ENCODE data around the gene MRPL38. TPM values are rescaled to one million over a fixed set of nuclear protein-coding genes. Genes with fewer than 3 reads are reported as not detected.

The MRPL38 gene
- total and polyA plus RNA-seq, 2 of the 8 experiments (the other 6 are each of a cell fraction or from before 2014, with no cell fraction given): 78.4 to 125 TPM

DNA sequence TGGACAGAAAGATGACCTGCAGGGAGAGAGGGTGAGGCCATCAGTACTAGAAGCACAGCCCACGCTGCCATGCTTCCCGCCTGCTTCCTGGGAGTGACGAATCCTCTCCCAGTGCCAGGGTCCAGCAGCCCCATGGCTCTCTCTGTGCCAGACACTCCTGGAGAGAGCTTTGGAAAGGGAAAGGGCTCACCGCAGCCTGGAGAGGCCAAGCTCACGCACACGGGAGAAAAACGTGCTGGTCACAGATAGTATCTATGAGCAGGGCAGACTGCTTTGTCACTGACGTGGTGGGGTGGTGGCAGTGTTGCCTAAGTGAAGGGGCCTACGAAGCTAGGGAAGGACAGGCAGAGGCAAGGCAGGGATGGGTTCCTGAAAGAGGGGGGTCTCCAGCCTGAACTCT lies 55.0 kb downstream of the MRPL38 start:
- Histone ChIP-seq H4K5ac (ENCODE audit: insufficient read length, low read depth, low read length) (no peak overlapping the region), H3K9me3 (ENCODE audit: insufficient read depth in 2 of 2, low read depth in 1 of 2, low read length in 1 of 2) (no peaks in the 10 kb centered on the region), H3K4me2 (ENCODE audit: insufficient read depth in 1 of 2, low read depth in 2 of 2, low read length in 2 of 2) (no peak overlapping the region), H3K9ac (replicated peaks in 1 of 4; ENCODE audit: extremely low read depth in 1 of 4, low read depth in 3 of 4, low read length in 3 of 4) (no peak overlapping the region), H2AFZ (ENCODE audit: low read length) (no peak overlapping the region), H4K8ac (ENCODE audit: extremely low read depth, insufficient read depth, low read length) (no peak overlapping the region), H2BK12ac (ENCODE audit: low read depth, low read length) (no peak overlapping the region), H3K27ac (ENCODE audit: low read depth, low read length) (no peak overlapping the region), H3K79me2 (ENCODE audit: control insufficient read depth in 1 of 2, insufficient read depth in 2 of 2, low read length in 2 of 2) (peaks cover 3 to 9% of the 10 kb centered on the region in 2 experiments; a peak in 3 of 4 replicates), H2AK5ac (ENCODE audit: low read depth, low read length) (no peak overlapping the region), H3K4me3 (ENCODE audit: extremely low read depth in 1 of 4, insufficient read depth in 2 of 4, low read depth in 3 of 4, low read length in 4 of 4) (no peak overlapping the region), H2BK15ac (ENCODE audit: low read length) (no peak overlapping the region), H4K20me1 (replicated peaks in 1 of 2; ENCODE audit: control insufficient read depth in 1 of 2, insufficient read depth in 2 of 2, low read length in 2 of 2) (peaks cover 4 to 5% of the 10 kb centered on the region in 2 experiments), H2BK120ac (replicated peaks; ENCODE audit: low read depth, low read length) (no peak overlapping the region), H4K91ac (replicated peaks; ENCODE audit: insufficient read length, low read length) (no peak overlapping the region), H3K23me2 (ENCODE audit: low read depth, low read length) (no peaks in the 10 kb centered on the region), H2BK5ac (ENCODE audit: low read depth, low read length) (no peak overlapping the region), H3K4ac (replicated peaks; ENCODE audit: insufficient read length, low read depth, low read length) (no peak overlapping the region), H3K18ac (ENCODE audit: extremely low read depth, low read length) (no peak overlapping the region), H3K4me1 (replicated peaks in 1 of 4; ENCODE audit: control insufficient read depth in 3 of 4, insufficient read depth in 4 of 4, low read length in 3 of 4) (peaks cover 0 to 11% (median 6%) of the 10 kb centered on the region in 4 experiments; a peak in 5 of 7 replicates), H2BK20ac (ENCODE audit: low read length) (no peak overlapping the region), H3K23ac (ENCODE audit: insufficient read length) (no peak overlapping the region), H3K36me3 (ENCODE audit: control insufficient read depth in 2 of 4, insufficient read depth in 4 of 4, low read length in 3 of 4) (peaks cover 7 to 36% (median 28%) of the 10 kb centered on the region in 4 experiments), H3K14ac (ENCODE audit: insufficient read length) (no peak overlapping the region), H3K79me1 (ENCODE audit: low read depth, low read length) (peaks cover 10% of the 10 kb centered on the region; the same call in 1 of the 2 replicates), H3K56ac (replicated peaks; ENCODE audit: insufficient read length, low read depth, low read length) (no peak overlapping the region), H3K27me3 (replicated peaks in 1 of 4; ENCODE audit: control insufficient read depth in 3 of 4, extremely low read depth in 1 of 4, insufficient read depth in 3 of 4, low read length in 3 of 4) (no peaks in the 10 kb centered on the region)
- DNase-seq (ENCODE audit: low read depth in 1 of 2, low spot score in 2 of 2) (no peak), FAIRE-seq (no peak)
- CTCF ChIA-PET (ENCODE audit: partially characterized antibody): interaction anchor here (0.9 to 27.2 kb wide), 7 partner anchors 9 to 90 kb away, joined by 3 to 563 read pairs (median 8); partner anchors contain the start of gene WBP2
- POLR2A ChIA-PET (ENCODE audit: partially characterized antibody): interaction anchor here (0.7 to 2.7 kb wide), 8 partner anchors 10 to 55 kb away, joined by 3 to 6 read pairs (median 3); partner anchors contain the start of genes MRPL38 and TRIM47
- 88% methylated on average over 8 of the region's 9 CpGs; no CpG with 5 or more reads in 1 of the 2 experiments for WGBS, 2 experiments (ENCODE audit: extremely low coverage in 1 of 2, insufficient coverage in 1 of 2, insufficient read length in 1 of 2, insufficient replicate concordance in 2 of 2, low coverage in 1 of 2, low lambda C conversion rate in 2 of 2, missing lambda C conversion rate in 1 of 2)
- TF ChIP-seq TAF1 (IDR thresholded peaks at IDR 0.05; ENCODE audit: low read depth, low read length): no peak
- TF ChIP-seq MAFK (IDR thresholded peaks at IDR 0.05; ENCODE audit: low read depth, low read length): no peak
- TF ChIP-seq, protein P1, sequence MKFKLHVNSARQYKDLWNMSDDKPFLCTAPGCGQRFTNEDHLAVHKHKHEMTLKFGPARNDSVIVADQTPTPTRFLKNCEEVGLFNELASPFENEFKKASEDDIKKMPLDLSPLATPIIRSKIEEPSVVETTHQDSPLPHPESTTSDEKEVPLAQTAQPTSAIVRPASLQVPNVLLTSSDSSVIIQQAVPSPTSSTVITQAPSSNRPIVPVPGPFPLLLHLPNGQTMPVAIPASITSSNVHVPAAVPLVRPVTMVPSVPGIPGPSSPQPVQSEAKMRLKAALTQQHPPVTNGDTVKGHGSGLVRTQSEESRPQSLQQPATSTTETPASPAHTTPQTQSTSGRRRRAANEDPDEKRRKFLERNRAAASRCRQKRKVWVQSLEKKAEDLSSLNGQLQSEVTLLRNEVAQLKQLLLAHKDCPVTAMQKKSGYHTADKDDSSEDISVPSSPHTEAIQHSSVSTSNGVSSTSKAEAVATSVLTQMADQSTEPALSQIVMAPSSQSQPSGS (IDR thresholded peaks at IDR 0.05; ENCODE audit: low read length): no peak
- TF ChIP-seq SP2 (IDR thresholded peaks at IDR 0.05; ENCODE audit: low read length): no peak
- no peak for TF ChIP-seq EGR1 (IDR thresholded peaks at IDR 0.05; ENCODE audit: borderline replicate concordance, low read depth, low read length)
- no peak for TF ChIP-seq BACH1 (IDR thresholded peaks at IDR 0.05; ENCODE audit: low read length)
- no peak for TF ChIP-seq KDM5A (IDR thresholded peaks at IDR 0.05; ENCODE audit: low read length)
- TF ChIP-seq EP300 (IDR thresholded peaks at IDR 0.05; ENCODE audit: borderline replicate concordance in 1 of 2, low read depth in 2 of 2, low read length in 2 of 2): no peak
